GM19239 (cell line): ENCODE data around the gene ADCY1.

Experiments used
- DNase-seq: peaks from one replicate; pipeline ENCODE4 v3.0.0; 2011; ENCODE audit warnings: low spot score; ENCODE audit not compliant: insufficient read length
- FAIRE-seq: peaks from 2 replicates; lab custom pipeline; 2011; peaks lifted over from hg19 to GRCh38; lab: Jason Lieb, UNC

Gene ADCY1

DNA sequence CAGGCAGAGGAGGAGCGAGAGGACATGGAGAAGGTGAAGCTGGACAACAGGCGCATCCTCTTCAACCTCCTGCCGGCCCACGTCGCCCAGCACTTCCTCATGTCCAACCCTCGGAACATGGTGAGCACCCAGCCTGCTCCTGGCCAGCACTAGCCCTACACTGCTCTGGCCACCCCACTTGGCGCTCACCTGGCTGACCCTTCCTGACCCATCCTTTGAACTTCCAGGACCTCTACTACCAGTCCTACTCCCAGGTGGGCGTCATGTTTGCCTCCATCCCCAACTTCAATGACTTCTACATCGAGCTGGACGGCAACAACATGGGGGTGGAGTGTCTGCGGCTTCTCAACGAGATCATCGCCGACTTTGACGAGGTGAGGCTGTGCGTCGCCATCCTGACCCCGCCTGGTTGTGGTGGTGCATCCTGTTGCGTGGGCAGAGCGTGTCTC is 129.2 kb downstream of the ADCY1 start:
- DNase-seq (no peak), FAIRE-seq (no peak)

DNA sequence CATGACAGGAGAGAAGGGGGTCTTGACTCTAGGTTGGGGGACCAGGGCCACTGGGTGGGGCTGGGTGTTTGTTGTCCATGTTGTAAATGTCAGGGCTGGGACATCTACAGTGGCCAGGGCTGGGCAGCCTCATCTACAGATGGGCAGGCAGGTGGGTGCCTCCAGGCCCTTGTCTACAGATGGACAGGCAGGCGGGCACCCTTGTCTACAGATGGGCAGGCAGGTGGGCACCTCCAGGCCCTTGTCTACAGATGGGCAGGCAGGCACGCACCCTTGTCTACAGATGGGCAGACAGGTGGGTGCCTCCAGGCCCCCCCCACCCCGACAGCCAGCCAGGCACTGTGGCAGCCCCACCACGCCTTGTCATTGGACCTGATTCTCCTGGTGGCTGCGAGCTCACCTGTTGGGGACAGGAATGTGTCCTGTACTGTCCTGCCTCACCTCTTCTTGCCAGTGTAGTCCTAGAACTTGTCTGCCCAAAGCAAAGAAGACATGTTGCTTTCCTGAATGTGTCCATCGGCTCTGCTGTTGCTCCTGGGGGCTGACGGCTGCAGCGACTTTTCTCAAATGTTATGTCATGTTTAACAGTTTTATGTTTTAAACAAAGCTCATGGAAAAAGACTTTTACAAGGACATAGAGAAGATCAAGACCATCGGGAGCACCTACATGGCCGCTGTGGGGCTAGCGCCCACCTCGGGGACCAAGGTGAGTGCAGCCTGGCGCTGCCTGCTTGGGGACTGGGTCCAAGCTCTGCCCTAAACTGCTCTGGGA is 129.9 kb downstream of the ADCY1 start:
- DNase-seq, result no peak
- no peak for FAIRE-seq

- DNase-seq, result no peak
- FAIRE-seq, result no peak
Measured at GRCh38 chr7:45704683-45705016, 130.5 kb downstream of the ADCY1 start.

DNA sequence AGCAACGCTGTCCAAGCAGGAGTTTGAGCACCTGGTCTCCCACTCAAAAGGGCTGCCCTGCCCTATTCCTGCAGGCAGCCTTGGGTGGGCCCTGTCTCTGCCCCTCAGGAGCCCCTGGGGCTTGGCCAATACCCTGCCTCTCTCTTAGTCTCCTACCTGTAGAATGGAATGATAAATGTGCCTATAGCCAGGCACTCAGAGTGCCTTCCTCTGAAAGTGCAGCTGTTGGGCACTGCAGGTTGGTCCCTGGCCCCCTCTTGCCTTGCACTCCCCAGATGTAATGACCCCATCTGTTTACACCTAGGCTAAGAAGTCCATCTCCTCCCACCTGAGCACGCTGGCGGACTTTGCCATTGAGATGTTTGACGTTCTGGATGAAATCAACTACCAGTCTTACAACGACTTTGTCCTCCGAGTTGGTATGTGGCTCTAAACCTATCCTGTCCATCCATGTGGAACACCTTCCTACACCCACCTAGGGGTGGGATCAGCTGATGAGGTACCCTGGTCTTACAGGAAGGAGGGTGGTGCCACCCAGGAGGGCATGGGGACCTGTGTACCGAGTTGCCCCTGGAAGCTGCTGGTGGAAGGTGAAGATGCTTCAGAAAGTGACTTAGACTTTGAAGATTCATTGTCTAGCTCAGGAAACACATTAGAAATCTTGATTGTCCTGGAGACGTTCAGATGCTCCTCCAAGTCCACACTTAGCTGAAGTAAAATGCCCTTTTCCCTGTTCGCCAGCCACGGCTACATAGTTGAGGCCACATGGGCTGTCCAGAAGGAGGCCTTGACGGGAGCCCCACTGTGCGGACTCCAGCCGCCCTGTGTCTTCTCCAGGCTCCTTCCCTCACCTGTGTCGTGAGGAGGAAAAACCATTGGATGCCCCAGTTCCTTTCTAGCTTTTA is 134.1 kb downstream of the ADCY1 start:
- DNase-seq (no peak), FAIRE-seq (no peak)

GRCh38 chr7:45709168-45710042 is 135.2 kb downstream of the ADCY1 start:
- FAIRE-seq, result no peak
- DNase-seq, result no peak

- no peak for FAIRE-seq
- DNase-seq, result no peak
Measured at GRCh38 chr7:45710271-45711160, 136.3 kb downstream of the ADCY1 start.

GRCh38 chr7:45711161-45711490 is 137.0 kb downstream of the ADCY1 start:
- DNase-seq (no peak), FAIRE-seq (no peak)

- DNase-seq, result no peak
- FAIRE-seq, result no peak
Measured at GRCh38 chr7:45712057-45712689, 138.0 kb downstream of the ADCY1 start.

- FAIRE-seq (no peak), DNase-seq (no peak)
Measured at GRCh38 chr7:45712872-45713668, 138.9 kb downstream of the ADCY1 start.

GRCh38 chr7:45713669-45714520 is 139.7 kb downstream of the ADCY1 start:
- DNase-seq (no peak), FAIRE-seq (no peak)

GRCh38 chr7:45714521-45714820 is 140.3 kb downstream of the ADCY1 start:
- DNase-seq, result no peak
- no peak for FAIRE-seq

DNA sequence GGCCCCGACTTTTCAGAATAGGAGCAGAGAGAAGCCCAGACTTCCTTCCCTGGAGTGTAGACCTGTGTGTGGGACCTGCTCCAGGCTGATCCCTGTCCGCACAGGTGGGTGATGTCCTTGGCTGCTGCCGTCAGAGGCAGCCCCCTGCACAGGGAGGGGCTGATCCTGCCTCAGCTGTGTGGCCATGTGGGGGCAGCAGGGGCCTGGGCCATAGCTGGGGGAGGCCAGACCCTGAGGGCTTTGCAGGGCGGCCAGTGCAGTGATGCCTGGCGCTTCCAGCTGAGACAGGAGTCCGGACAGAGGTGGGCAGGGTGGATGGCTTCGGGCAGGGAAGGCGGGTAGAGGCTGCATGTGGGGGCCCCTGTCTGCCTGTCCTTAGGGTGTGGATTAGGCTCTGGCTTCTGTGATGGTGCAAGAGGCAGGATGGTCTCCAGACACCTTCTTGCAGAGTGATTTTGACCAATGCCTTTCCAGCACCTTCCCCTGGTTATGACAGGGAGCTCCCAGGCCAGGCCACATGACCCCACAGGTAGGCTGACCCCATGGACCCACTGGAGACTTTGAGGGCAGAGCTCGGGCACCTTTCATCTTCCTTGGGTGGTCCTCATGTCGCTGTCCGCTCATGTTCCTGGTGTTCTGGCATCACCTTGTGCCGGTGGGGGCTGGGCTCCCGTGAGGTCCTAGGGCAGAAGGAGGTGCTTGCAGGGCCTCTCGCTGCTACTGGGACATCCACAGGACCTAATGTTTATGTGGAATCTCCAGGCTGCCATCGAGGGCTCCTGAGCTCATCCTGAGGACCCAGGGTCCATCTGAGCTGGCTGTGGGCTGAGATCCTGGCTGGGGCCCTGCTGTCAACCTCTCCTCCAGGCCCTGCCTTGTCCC is 141.5 kb downstream of the ADCY1 start:
- no peak for DNase-seq
- FAIRE-seq, result no peak

GRCh38 chr7:45716380-45717203 is 142.4 kb downstream of the ADCY1 start:
- DNase-seq (no peak), FAIRE-seq (no peak)

GRCh38 chr7:45717537-45718235 is 143.5 kb downstream of the ADCY1 start:
- DNase-seq (no peak), FAIRE-seq (no peak)
